ENCODE results near the gene COMTD1.
"Not testable (repeated sequence)": the region's sequence is repeated elsewhere in the genome, so short reads cannot be mapped to it uniquely, and the experiment has no call there.

DNA sequence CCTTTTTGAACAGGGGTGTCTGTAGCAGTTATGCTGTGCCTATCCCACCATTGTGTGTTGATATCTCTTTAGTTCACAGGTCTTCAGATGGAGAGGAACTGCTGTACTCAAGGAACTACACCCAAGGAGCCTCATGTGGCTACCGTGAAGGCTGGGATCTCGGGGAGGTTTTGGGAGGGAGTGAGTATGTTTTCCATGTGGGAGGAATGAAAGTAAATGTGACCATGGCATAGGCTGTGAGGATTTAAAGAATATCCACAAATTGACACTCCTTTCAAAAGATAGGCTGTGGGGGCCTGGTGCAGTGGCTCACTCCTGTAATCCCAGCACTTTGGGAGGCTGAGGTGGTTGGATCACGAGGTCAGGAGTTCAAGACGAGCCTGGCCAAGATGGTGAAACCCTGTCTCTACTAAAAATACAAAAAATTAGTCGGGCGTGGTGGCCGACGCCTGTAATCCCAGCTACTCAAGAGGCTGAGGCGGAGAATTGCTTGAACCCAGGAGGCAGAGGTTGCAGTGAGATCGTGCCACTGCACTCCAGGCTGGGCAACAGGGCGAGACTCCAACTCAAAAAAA, 32.6 kb downstream of the COMTD1 start:
- TF ChIP-seq, protein P1, sequence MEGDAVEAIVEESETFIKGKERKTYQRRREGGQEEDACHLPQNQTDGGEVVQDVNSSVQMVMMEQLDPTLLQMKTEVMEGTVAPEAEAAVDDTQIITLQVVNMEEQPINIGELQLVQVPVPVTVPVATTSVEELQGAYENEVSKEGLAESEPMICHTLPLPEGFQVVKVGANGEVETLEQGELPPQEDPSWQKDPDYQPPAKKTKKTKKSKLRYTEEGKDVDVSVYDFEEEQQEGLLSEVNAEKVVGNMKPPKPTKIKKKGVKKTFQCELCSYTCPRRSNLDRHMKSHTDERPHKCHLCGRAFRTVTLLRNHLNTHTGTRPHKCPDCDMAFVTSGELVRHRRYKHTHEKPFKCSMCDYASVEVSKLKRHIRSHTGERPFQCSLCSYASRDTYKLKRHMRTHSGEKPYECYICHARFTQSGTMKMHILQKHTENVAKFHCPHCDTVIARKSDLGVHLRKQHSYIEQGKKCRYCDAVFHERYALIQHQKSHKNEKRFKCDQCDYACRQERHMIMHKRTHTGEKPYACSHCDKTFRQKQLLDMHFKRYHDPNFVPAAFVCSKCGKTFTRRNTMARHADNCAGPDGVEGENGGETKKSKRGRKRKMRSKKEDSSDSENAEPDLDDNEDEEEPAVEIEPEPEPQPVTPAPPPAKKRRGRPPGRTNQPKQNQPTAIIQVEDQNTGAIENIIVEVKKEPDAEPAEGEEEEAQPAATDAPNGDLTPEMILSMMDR (IDR thresholded peaks at IDR 0.05; ENCODE audit: low read depth, low read length), result not testable (repeated sequence)
- TF ChIP-seq EZH2phosphoT487 (IDR thresholded peaks at IDR 0.05; ENCODE audit: low read depth), result not testable (repeated sequence)

Measured in OCI-LY3 (cell line).